HG02981 (cell line): ENCODE data around the gene ZC2HC1C.
"Not testable (repeated sequence)": the region's sequence is repeated elsewhere in the genome, so short reads cannot be mapped to it uniquely, and the experiment has no call there.

Source experiments
- ATAC-seq: cut with Tn5 transposase; IDR thresholded peaks from one replicate; pipeline ENCODE4 v1.9.1; 2021; ENCODE audit warnings: mild to moderate bottlenecking, moderate library complexity; ENCODE audit not compliant: unreplicated experiment

Gene ZC2HC1C

GRCh38 chr14:75090353-75090752 is 20.9 kb downstream of the ZC2HC1C start:
- ATAC-seq = no peak

- no peak for ATAC-seq
Measured at GRCh38 chr14:75091251-75091650, 21.8 kb downstream of the ZC2HC1C start.

- ATAC-seq = no peak
Measured at GRCh38 chr14:75092698-75093097, 23.3 kb downstream of the ZC2HC1C start.

GRCh38 chr14:75094896-75095295 is 25.5 kb downstream of the ZC2HC1C start:
- ATAC-seq = no peak

GRCh38 chr14:75095690-75096089 is 26.2 kb downstream of the ZC2HC1C start:
- no peak for ATAC-seq

GRCh38 chr14:75096959-75097358 is 27.5 kb downstream of the ZC2HC1C start:
- ATAC-seq = no peak

GRCh38 chr14:75098212-75098611 is 28.8 kb downstream of the ZC2HC1C start:
- ATAC-seq = no peak

- ATAC-seq = no peak
Measured at GRCh38 chr14:75098682-75099081, 29.2 kb downstream of the ZC2HC1C start.

GRCh38 chr14:75101491-75101890 is 32.0 kb downstream of the ZC2HC1C start:
- ATAC-seq = no peak

- ATAC-seq = no peak
Measured at GRCh38 chr14:75107186-75107585, 37.7 kb downstream of the ZC2HC1C start.

- ATAC-seq = no peak
Measured at GRCh38 chr14:75109877-75110276, 40.4 kb downstream of the ZC2HC1C start.

GRCh38 chr14:75113932-75114539 is 44.6 kb downstream of the ZC2HC1C start:
- no peak for ATAC-seq

GRCh38 chr14:75119056-75119455 is 49.6 kb downstream of the ZC2HC1C start:
- ATAC-seq = no peak

- ATAC-seq = no peak
Measured at GRCh38 chr14:75120541-75121291, 51.3 kb downstream of the ZC2HC1C start.

GRCh38 chr14:75121552-75121951 is 52.1 kb downstream of the ZC2HC1C start:
- ATAC-seq = no peak

- no peak for ATAC-seq
Measured at GRCh38 chr14:75123991-75124390, 54.5 kb downstream of the ZC2HC1C start.

- ATAC-seq = no peak
Measured at GRCh38 chr14:75125617-75126016, 56.2 kb downstream of the ZC2HC1C start.

GRCh38 chr14:75126121-75126544 is 56.7 kb downstream of the ZC2HC1C start:
- no peak for ATAC-seq

GRCh38 chr14:75126679-75127473 is 57.4 kb downstream of the ZC2HC1C start, which contains the start of gene NEK9:
Gene NEK9 (minus strand): TSS chr14:75127048. CDS start chr14:75126921, 127 bp downstream.
- ATAC-seq = peak; percentile 77

GRCh38 chr14:75127474-75127820 is 58.0 kb downstream of the ZC2HC1C start:
- not testable (repeated sequence) for ATAC-seq

- no peak for ATAC-seq
Measured at GRCh38 chr14:75127903-75128595, 58.6 kb downstream of the ZC2HC1C start.
